ENCODE data around the gene INSYN1.
A peak's percentile ranks its signal among the peaks of the same experiment; 100 is the strongest.
"Not testable (repeated sequence)": the region's sequence is repeated elsewhere in the genome, so short reads cannot be mapped to it uniquely, and the experiment has no call there.

INSYN1 gene

GRCh38 chr15:73709686-73710085 lies 43.5 kb downstream of the INSYN1 start:
- no peak for DNase-seq

- no peak for DNase-seq
Observed at GRCh38 chr15:73709241-73709640, 43.9 kb downstream of the INSYN1 start.

- no peak for DNase-seq
Observed at GRCh38 chr15:73708691-73709090, 44.5 kb downstream of the INSYN1 start.

GRCh38 chr15:73704869-73705645 lies 48.1 kb downstream of the INSYN1 start:
- peak; percentile 71 for DNase-seq

- DNase-seq: not testable (repeated sequence)
Observed at GRCh38 chr15:73704142-73704868, 48.8 kb downstream of the INSYN1 start.

- not testable (repeated sequence) for DNase-seq
Observed at GRCh38 chr15:73703601-73704000, 49.5 kb downstream of the INSYN1 start.

GRCh38 chr15:73702311-73703239 lies 50.6 kb downstream of the INSYN1 start:
- not testable (repeated sequence) for DNase-seq

GRCh38 chr15:73700041-73700842 lies 52.9 kb downstream of the INSYN1 start:
- peak; percentile 61 for DNase-seq

GRCh38 chr15:73699249-73700040 lies 53.7 kb downstream of the INSYN1 start:
- DNase-seq: no peak

GRCh38 chr15:73697033-73697467 lies 56.1 kb downstream of the INSYN1 start:
- peak; percentile 80 for DNase-seq

GRCh38 chr15:73696641-73697001 lies 56.5 kb downstream of the INSYN1 start:
- no peak for DNase-seq

- DNase-seq: no peak
Observed at GRCh38 chr15:73695773-73696640, 57.1 kb downstream of the INSYN1 start.

- no peak for DNase-seq
Observed at GRCh38 chr15:73694419-73694818, 58.7 kb downstream of the INSYN1 start.

- no peak for DNase-seq
Observed at GRCh38 chr15:73691396-73691795, 61.8 kb downstream of the INSYN1 start.

- DNase-seq: no peak
Observed at GRCh38 chr15:73688455-73688854, 64.7 kb downstream of the INSYN1 start.

GRCh38 chr15:73687351-73687750 lies 65.8 kb downstream of the INSYN1 start:
- DNase-seq: no peak

GRCh38 chr15:73686781-73687256 lies 66.3 kb downstream of the INSYN1 start:
- no peak for DNase-seq

- DNase-seq: no peak
Observed at GRCh38 chr15:73685981-73686380, 67.2 kb downstream of the INSYN1 start.
